PC-3 (cell line): ENCODE results near the gene TEX14. TPM values are rescaled to one million over a fixed set of nuclear protein-coding genes. Genes with fewer than 3 reads are reported as not detected.
"Not testable (repeated sequence)": the region's sequence is repeated elsewhere in the genome, so short reads cannot be mapped to it uniquely, and the experiment has no call there.

Source experiments
- ATAC-seq: fragments of 200-7000 bp; cut with Tn5 transposase; 2 replicates; pipeline ENCODE4 v1.9.1; 2020; ENCODE audit warnings: mild to moderate bottlenecking, moderate library complexity
- BruUV-seq: library from RNA; stranded (reverse); fragments of 400-500 nt; replicated peaks from 2 replicates; lab custom pipeline; 2021; lab: Mats Ljungman, UMichigan
- CTCF ChIA-PET: fragments of 300-600 bp; sonication (Branson Sonifier 250); formaldehyde crosslinking; loops from one replicate; lab custom pipeline; 2022; ENCODE audit warnings: antibody characterized with exemption; lab: Charles Lee
- POLR2A ChIA-PET: fragments of 300-600 bp; sonication (Branson Sonifier 250); formaldehyde crosslinking; loops from one replicate; lab custom pipeline; 2022; ENCODE audit warnings: antibody characterized with exemption; ENCODE audit not compliant: unreplicated experiment; lab: Charles Lee
- DNase-seq: peaks from one replicate; pipeline ENCODE4 v3.0.0-alpha.2; 2015
- H2AFZ ChIP-seq: fragments of 300-600 bp; sonication (generic); 2 replicates; pipeline ENCODE4 v1.6.0; 2016; ENCODE audit warnings: antibody characterized with exemption, low read length
- H3F3A ChIP-seq: fragments of 300-600 bp; sonication (generic); one replicate; pipeline ENCODE4 v1.6.0; 2017; ENCODE audit warnings: antibody characterized with exemption, low read length, control low read depth, mild to moderate bottlenecking; ENCODE audit not compliant: unreplicated experiment
- H3K27ac ChIP-seq: fragments of 300-600 bp; sonication (generic); 2 replicates; pipeline ENCODE4 v1.5.1; 2016; ENCODE audit warnings: mild to moderate bottlenecking, low read length
- H3K27me3 ChIP-seq: fragments of 300-600 bp; sonication (generic); 2 replicates; pipeline ENCODE4 v1.6.1; 2016; ENCODE audit warnings: low read length, mixed read lengths
- H3K36me3 ChIP-seq: fragments of 300-600 bp; sonication (generic); 2 replicates; pipeline ENCODE4 v1.6.1; 2016; ENCODE audit warnings: low read depth, mixed run types, low read length, mixed read lengths
- H3K4me1 ChIP-seq: fragments of 300-600 bp; sonication (generic); 2 replicates; pipeline ENCODE4 v1.5.1; 2016; ENCODE audit warnings: low read length; ENCODE audit not compliant: insufficient read depth
- H3K4me2 ChIP-seq: fragments of 300-600 bp; sonication (generic); 2 replicates; pipeline ENCODE4 v1.6.0; 2016; ENCODE audit warnings: low read length
- H3K4me3 ChIP-seq: fragments of 300-600 bp; sonication (generic); 2 replicates; pipeline ENCODE4 v1.5.1; 2016; ENCODE audit warnings: mild to moderate bottlenecking, low read length, mixed read lengths
- H3K79me2 ChIP-seq: fragments of 300-600 bp; sonication (generic); 2 replicates; pipeline ENCODE4 v1.6.1; 2017; ENCODE audit warnings: low read length, mixed read lengths
- H3K9ac ChIP-seq: fragments of 300-600 bp; sonication (generic); 2 replicates; pipeline ENCODE4 v1.6.0; 2016; ENCODE audit warnings: mild to moderate bottlenecking, low read length
- H3K9me2 ChIP-seq: fragments of 300-600 bp; sonication (generic); replicated peaks from 2 replicates; pipeline ENCODE4 v1.6.1; 2016; ENCODE audit warnings: mixed run types, low read length, mixed read lengths
- H3K9me3 ChIP-seq: fragments of 300-600 bp; sonication (generic); 2 replicates; pipeline ENCODE4 v1.6.1; 2016; ENCODE audit warnings: low read length, mixed read lengths
- H4K20me1 ChIP-seq: fragments of 300-600 bp; sonication (generic); 2 replicates; pipeline ENCODE4 v1.6.1; 2016; ENCODE audit warnings: low read length, mixed read lengths
- EZH2 ChIP-seq: fragments of 300-600 bp; sonication (generic); IDR thresholded peaks from one replicate; pipeline ENCODE4 v1.6.1; 2017; ENCODE audit warnings: antibody characterized with exemption, mild to moderate bottlenecking, low read length; ENCODE audit not compliant: unreplicated experiment
- EZH2phosphoT487 ChIP-seq: fragments of 300-600 bp; sonication (generic); IDR thresholded peaks from 2 replicates; pipeline ENCODE4 v1.6.1; 2018; ENCODE audit warnings: mild to moderate bottlenecking, antibody characterized with exemption, low read length, borderline replicate concordance
- intact Hi-C: fragments of 100-400 bp; cut with micrococcal nuclease; formaldehyde crosslinking; loops from 2 replicates; pipeline ENCODE4 v1.9.0; 2023
- total RNA-seq: library from RNA; depleted of rRNA; stranded (reverse); fragments of >200 nt; gene quantifications from 2 replicates; pipeline ENCODE4 v1.2.3, GENCODE V29; 2014
- TF ChIP-seq, protein P1 (sequence below): fragments of 300-600 bp; sonication (generic); conservative IDR thresholded peaks from 2 replicates; pipeline ENCODE4 v1.5.1; 2017; ENCODE audit warnings: antibody characterized with exemption, low read depth, mild to moderate bottlenecking, low read length

Gene TEX14
- total RNA-seq, 1 experiment from 2014 or later, result 0.29 TPM

DNA sequence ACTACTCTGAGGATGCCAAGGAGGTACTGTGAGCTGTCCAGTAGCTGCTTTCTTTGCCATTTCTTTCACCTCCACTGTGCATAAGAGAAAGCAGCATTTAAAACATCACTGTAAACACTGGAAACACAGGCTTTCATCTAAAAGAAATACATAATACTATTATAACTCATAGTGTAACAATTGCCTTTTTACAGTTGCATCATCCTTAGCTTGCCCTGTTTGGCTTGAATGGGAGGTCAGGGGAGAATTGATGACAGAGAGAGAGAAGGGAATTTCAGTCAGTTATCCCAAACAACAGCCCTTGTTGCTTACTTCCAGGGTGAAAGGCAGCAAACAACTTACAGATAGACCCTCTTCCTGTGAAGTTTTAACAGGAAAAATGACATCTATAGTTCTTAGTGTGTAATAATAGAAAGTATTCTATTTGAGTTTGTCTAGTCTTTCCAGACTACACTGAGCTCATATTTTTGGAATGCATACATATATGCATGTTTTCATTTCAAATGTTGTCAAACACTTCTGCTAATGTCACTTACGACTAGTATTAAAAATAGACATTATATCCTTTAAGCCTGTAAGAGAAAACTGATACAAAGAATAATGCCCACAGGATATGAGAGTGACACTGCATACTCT lies 105.7 kb downstream of the TEX14 start:
- Histone ChIP-seq H3K4me1 (no peaks in the 10 kb centered on the region), H2AFZ (no peak overlapping the region), H3K79me2 (no peaks in the 10 kb centered on the region), H3K4me3 (no peak overlapping the region), H3K9ac (no peak overlapping the region), H3F3A (no peaks in the 10 kb centered on the region), H3K27me3 (0 out of 2 replicates have a peak, but pooled peaks cover 4% of the 10 kb centered on the region), H3K4me2 (no peak overlapping the region), H3K9me2 (no peaks in the 10 kb centered on the region), H4K20me1 (no peaks in the 10 kb centered on the region), H3K27ac (no peak overlapping the region), H3K9me3 (no peaks in the 10 kb centered on the region), H3K36me3 (no peaks in the 10 kb centered on the region)
- intact Hi-C loops, result loop anchor here (2.0 kb wide), 1 partner anchor 125 kb away; no protein-coding TSS in a partner anchor
- CTCF ChIA-PET, result interaction anchor here (0.5 to 1.3 kb wide), 3 partner anchors 9 to 111 kb away, joined by 3 to 8 read pairs (median 3); no protein-coding TSS in a partner anchor
- no peak for ATAC-seq
- BruUV-seq, result no TSS peak
- DNase-seq, result no peak
- POLR2A ChIA-PET, result interaction anchor here (1.5 kb wide), 1 partner anchor 45 kb away, joined by 8 read pairs; no protein-coding TSS in a partner anchor
- no peak for TF ChIP-seq EZH2phosphoT487
- TF ChIP-seq EZH2, result no peak
- TF ChIP-seq, protein P1, sequence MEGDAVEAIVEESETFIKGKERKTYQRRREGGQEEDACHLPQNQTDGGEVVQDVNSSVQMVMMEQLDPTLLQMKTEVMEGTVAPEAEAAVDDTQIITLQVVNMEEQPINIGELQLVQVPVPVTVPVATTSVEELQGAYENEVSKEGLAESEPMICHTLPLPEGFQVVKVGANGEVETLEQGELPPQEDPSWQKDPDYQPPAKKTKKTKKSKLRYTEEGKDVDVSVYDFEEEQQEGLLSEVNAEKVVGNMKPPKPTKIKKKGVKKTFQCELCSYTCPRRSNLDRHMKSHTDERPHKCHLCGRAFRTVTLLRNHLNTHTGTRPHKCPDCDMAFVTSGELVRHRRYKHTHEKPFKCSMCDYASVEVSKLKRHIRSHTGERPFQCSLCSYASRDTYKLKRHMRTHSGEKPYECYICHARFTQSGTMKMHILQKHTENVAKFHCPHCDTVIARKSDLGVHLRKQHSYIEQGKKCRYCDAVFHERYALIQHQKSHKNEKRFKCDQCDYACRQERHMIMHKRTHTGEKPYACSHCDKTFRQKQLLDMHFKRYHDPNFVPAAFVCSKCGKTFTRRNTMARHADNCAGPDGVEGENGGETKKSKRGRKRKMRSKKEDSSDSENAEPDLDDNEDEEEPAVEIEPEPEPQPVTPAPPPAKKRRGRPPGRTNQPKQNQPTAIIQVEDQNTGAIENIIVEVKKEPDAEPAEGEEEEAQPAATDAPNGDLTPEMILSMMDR, result no peak

DNA sequence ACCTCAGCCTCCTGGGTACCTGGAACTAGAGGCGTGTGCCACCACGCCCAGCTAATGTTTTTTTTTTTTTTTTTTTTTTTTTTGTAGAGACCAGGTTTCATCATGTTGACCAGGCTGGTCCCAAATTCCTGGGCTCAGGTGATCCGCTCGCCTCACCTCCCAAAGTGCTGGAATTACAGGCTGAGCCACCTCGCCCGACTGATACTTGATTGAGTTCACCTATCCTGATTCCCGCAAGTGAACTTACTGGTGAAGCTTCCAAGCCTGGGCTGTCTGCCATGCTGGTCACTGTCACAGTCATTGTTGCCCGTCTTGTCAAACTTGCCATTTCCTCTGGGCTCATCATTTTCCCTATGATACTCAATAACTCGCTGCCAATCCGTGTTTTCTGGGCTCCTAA lies 106.3 kb downstream of the TEX14 start:
- H3F3A ChIP-seq, result no peaks in the 10 kb centered on the region
- no peaks in the 10 kb centered on the region for H3K36me3 ChIP-seq
- H4K20me1 ChIP-seq, result no peaks in the 10 kb centered on the region
- TF ChIP-seq EZH2phosphoT487, result no peak
- TF ChIP-seq, protein P1, result no peak
- no peak for TF ChIP-seq EZH2
- H3K79me2 ChIP-seq, result no peaks in the 10 kb centered on the region
- ChIA-PET POLR2A (interaction anchor here (1.5 kb wide), 1 partner anchor 46 kb away, joined by 8 read pairs; no protein-coding TSS in a partner anchor), CTCF (interaction anchor here (0.6 to 0.7 kb wide), 2 partner anchors 67 to 125 kb away, joined by 3 read pairs; no protein-coding TSS in a partner anchor)
- no peaks in the 10 kb centered on the region for H3K9me3 ChIP-seq
- H3K9me2 ChIP-seq, result no peaks in the 10 kb centered on the region
- H2AFZ ChIP-seq, result no peak overlapping the region
- no peak overlapping the region for H3K9ac ChIP-seq
- H3K27me3 ChIP-seq, result 0 out of 2 replicates have a peak, but pooled peaks cover 4% of the 10 kb centered on the region
- DNase-seq, result no peak
- no TSS peak for BruUV-seq
- no peak overlapping the region for H3K4me3 ChIP-seq
- H3K4me1 ChIP-seq, result no peaks in the 10 kb centered on the region
- no peak overlapping the region for H3K4me2 ChIP-seq
- intact Hi-C loops, result no loop called here
- ATAC-seq, result no peak
- no peak overlapping the region for H3K27ac ChIP-seq

DNA sequence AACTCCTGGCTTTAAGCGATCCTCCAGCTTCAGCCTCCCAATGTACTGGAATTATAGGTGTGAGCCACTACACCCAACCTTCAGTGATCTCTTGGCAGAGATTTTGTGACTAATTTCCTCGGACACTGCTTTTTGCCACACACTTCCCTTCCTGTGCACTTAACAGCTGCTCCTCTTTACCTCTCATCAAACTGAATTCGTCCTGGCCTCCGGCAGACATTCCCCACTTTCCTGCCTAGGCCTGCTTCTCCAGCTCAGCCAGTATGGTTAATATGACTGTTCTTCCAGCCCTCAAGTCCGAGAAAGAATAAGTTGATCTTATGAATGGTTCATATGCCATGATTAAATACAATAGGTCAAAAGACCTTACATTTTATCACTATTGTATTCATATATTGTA lies 108.4 kb downstream of the TEX14 start:
- no peaks in the 10 kb centered on the region for H3K79me2 ChIP-seq
- no peak overlapping the region for H3K27ac ChIP-seq
- H3F3A ChIP-seq, result no peaks in the 10 kb centered on the region
- no peaks in the 10 kb centered on the region for H3K9me2 ChIP-seq
- BruUV-seq, result no TSS peak
- intact Hi-C loops, result no loop called here
- no peak overlapping the region for H3K9ac ChIP-seq
- H3K4me1 ChIP-seq, result no peaks in the 10 kb centered on the region
- no peak overlapping the region for H3K4me3 ChIP-seq
- TF ChIP-seq EZH2phosphoT487, result no peak
- TF ChIP-seq, protein P1, result no peak
- no peak overlapping the region for H3K4me2 ChIP-seq
- no peak for DNase-seq
- ChIA-PET CTCF (no interaction called here), POLR2A (interaction anchor here (0.6 kb wide), 1 partner anchor 24 kb away, joined by 6 read pairs; no protein-coding TSS in a partner anchor)
- no peaks in the 10 kb centered on the region for H3K9me3 ChIP-seq
- H3K36me3 ChIP-seq, result no peaks in the 10 kb centered on the region
- H2AFZ ChIP-seq, result no peak overlapping the region
- H4K20me1 ChIP-seq, result no peaks in the 10 kb centered on the region
- 0 out of 2 replicates have a peak, but pooled peaks cover 4% of the 10 kb centered on the region for H3K27me3 ChIP-seq
- no peak for ATAC-seq

DNA sequence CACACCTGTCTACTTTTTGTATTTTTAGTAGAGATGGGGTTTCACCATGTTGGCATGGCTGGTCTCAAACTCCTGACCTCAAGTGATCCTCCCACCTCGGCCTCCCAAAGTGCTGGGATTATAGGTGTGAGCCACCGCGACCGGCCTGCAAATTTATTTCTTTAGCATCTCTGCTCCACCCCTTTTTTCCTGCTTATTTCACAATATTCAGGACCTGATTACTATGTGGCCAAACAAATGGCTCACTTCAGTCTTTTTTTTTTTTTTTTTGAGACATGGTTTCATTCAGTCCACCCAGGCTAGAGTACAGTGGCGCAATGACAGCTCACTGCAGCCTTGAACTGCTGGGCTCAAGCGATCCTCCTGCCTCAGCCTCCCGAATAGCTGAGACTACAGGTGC lies 109.1 kb downstream of the TEX14 start:
- not testable (repeated sequence) for BruUV-seq

More for the DNA sequence above, 109.1 kb downstream of the TEX14 start:
- H3K79me2 ChIP-seq, H3F3A ChIP-seq, H3K9me2 ChIP-seq, H3K4me3 ChIP-seq, H3K4me2 ChIP-seq, intact Hi-C loops, CTCF ChIA-PET, H3K9me3 ChIP-seq, H3K27ac ChIP-seq, DNase-seq, H3K36me3 ChIP-seq, H2AFZ ChIP-seq, H3K27me3 ChIP-seq, H4K20me1 ChIP-seq, POLR2A ChIA-PET, ATAC-seq, H3K9ac ChIP-seq, H3K4me1 ChIP-seq: not testable (repeated sequence)
